Measurements from ENCODE around the gene NINJ1. TPM values are rescaled to one million over a fixed set of nuclear protein-coding genes. Genes with fewer than 3 reads are reported as not detected.

Gene NINJ1
- total RNA-seq, 1 donor from 2014 or later, result 103 TPM

- Mint-ChIP-seq H3K36me3 (ENCODE audit: low read depth) (peaks cover 16% of the 10 kb centered on the region), H3K27me3 (no peaks in the 10 kb centered on the region), H3K9me3 (no peaks in the 10 kb centered on the region), H3K4me1 (peaks cover 24% of the 10 kb centered on the region), H3K27ac (no peak overlapping the region), H3K4me3 (no peak overlapping the region)
- intact Hi-C loops (cut with micrococcal nuclease), result no loop called here
- no peak for DNase-seq
These were observed 17.7 kb downstream of the NINJ1 start for GRCh38 chr9:93116072-93116961.

- H3K36me3 Mint-ChIP-seq (ENCODE audit: low read depth), result peaks cover 21% of the 10 kb centered on the region
- DNase-seq, result no peak
- H3K27me3 Mint-ChIP-seq, result no peaks in the 10 kb centered on the region
- intact Hi-C loops (cut with micrococcal nuclease), result no loop called here
- no peak overlapping the region for H3K27ac Mint-ChIP-seq
- no peaks in the 10 kb centered on the region for H3K9me3 Mint-ChIP-seq
- no peak overlapping the region for H3K4me3 Mint-ChIP-seq
- peaks cover 24% of the 10 kb centered on the region for H3K4me1 Mint-ChIP-seq
These were observed 18.5 kb downstream of the NINJ1 start for GRCh38 chr9:93115486-93116071.

GRCh38 chr9:93114984-93115335, 19.1 kb downstream of the NINJ1 start:
- Mint-ChIP-seq H3K27ac (peak overlapping the region; percentile 80), H3K36me3 (ENCODE audit: low read depth) (peaks cover 15% of the 10 kb centered on the region)

GRCh38 chr9:93114169-93114983, 19.7 kb downstream of the NINJ1 start:
- H3K9me3 Mint-ChIP-seq, result no peaks in the 10 kb centered on the region
- H3K4me1 Mint-ChIP-seq, result peaks cover 12% of the 10 kb centered on the region
- DNase-seq, result no peak
- no peaks in the 10 kb centered on the region for H3K27me3 Mint-ChIP-seq
- intact Hi-C loops (cut with micrococcal nuclease), result no loop called here
- H3K36me3 Mint-ChIP-seq (ENCODE audit: low read depth), result peaks cover 12% of the 10 kb centered on the region
- no peak overlapping the region for H3K27ac Mint-ChIP-seq
- H3K4me3 Mint-ChIP-seq, result no peak overlapping the region

More at GRCh38 chr9:93114984-93115335, 19.1 kb downstream of the NINJ1 start:
- Mint-ChIP-seq H3K9me3 (no peaks in the 10 kb centered on the region), H3K4me1 (peaks cover 18% of the 10 kb centered on the region), H3K27me3 (no peaks in the 10 kb centered on the region), H3K4me3 (no peak overlapping the region)
- DNase-seq, result no peak
- intact Hi-C loops (cut with micrococcal nuclease), result no loop called here

GRCh38 chr9:93112864-93113389, 21.1 kb downstream of the NINJ1 start:
- Mint-ChIP-seq H3K36me3 (ENCODE audit: low read depth) (peaks cover 10% of the 10 kb centered on the region), H3K9me3 (no peaks in the 10 kb centered on the region), H3K27ac (no peak overlapping the region), H3K4me1 (peaks cover 22% of the 10 kb centered on the region), H3K27me3 (no peaks in the 10 kb centered on the region), H3K4me3 (no peak overlapping the region)
- no peak for DNase-seq
- intact Hi-C loops (cut with micrococcal nuclease), result no loop called here

GRCh38 chr9:93112116-93112863, 21.8 kb downstream of the NINJ1 start:
- Mint-ChIP-seq H3K4me3 (no peak overlapping the region), H3K27me3 (no peaks in the 10 kb centered on the region), H3K36me3 (ENCODE audit: low read depth) (peaks cover 10% of the 10 kb centered on the region), H3K4me1 (peaks cover 28% of the 10 kb centered on the region), H3K27ac (no peak overlapping the region), H3K9me3 (no peaks in the 10 kb centered on the region)
- DNase-seq, result no peak
- intact Hi-C loops (cut with micrococcal nuclease), result no loop called here

GRCh38 chr9:93111371-93112115, 22.5 kb downstream of the NINJ1 start:
- Mint-ChIP-seq H3K27me3 (no peaks in the 10 kb centered on the region), H3K36me3 (ENCODE audit: low read depth) (peaks cover 10% of the 10 kb centered on the region), H3K4me3 (no peak overlapping the region), H3K4me1 (peaks cover 34% of the 10 kb centered on the region), H3K27ac (no peak overlapping the region), H3K9me3 (no peaks in the 10 kb centered on the region)
- DNase-seq, result no peak
- intact Hi-C loops (cut with micrococcal nuclease), result no loop called here

- Mint-ChIP-seq H3K4me3 (no peak overlapping the region), H3K9me3 (no peaks in the 10 kb centered on the region), H3K27ac (no peak overlapping the region), H3K27me3 (no peaks in the 10 kb centered on the region), H3K36me3 (ENCODE audit: low read depth) (peaks cover 11% of the 10 kb centered on the region), H3K4me1 (peaks cover 36% of the 10 kb centered on the region)
- no peak for DNase-seq
- intact Hi-C loops (cut with micrococcal nuclease), result no loop called here
These were observed 23.1 kb downstream of the NINJ1 start for GRCh38 chr9:93111001-93111370.

- Mint-ChIP-seq H3K36me3 (ENCODE audit: low read depth) (peaks cover 14% of the 10 kb centered on the region), H3K9me3 (no peaks in the 10 kb centered on the region), H3K4me3 (no peak overlapping the region), H3K27ac (no peak overlapping the region), H3K27me3 (no peaks in the 10 kb centered on the region), H3K4me1 (peaks cover 39% of the 10 kb centered on the region)
- no peak for DNase-seq
- intact Hi-C loops (cut with micrococcal nuclease), result no loop called here
These were observed 23.7 kb downstream of the NINJ1 start for GRCh38 chr9:93110311-93110855.

- peaks cover 41% of the 10 kb centered on the region for H3K4me1 Mint-ChIP-seq
- peaks cover 11% of the 10 kb centered on the region for H3K9me3 Mint-ChIP-seq
- H3K27me3 Mint-ChIP-seq, result no peaks in the 10 kb centered on the region
- H3K36me3 Mint-ChIP-seq (ENCODE audit: low read depth), result peaks cover 28% of the 10 kb centered on the region
- H3K4me3 Mint-ChIP-seq, result peak overlapping the region; percentile 55
- H3K27ac Mint-ChIP-seq, result peak overlapping the region; percentile 81
- intact Hi-C loops (cut with micrococcal nuclease), result loop anchor here (1.0 to 2.0 kb wide), 3 partner anchors 10 to 194 kb away; no protein-coding TSS in a partner anchor
- DNase-seq, result peak; percentile 81
These were observed 25.6 kb downstream of the NINJ1 start for GRCh38 chr9:93108291-93109041.

GRCh38 chr9:93107825-93108161, 26.3 kb downstream of the NINJ1 start:
- Mint-ChIP-seq H3K27me3 (no peaks in the 10 kb centered on the region), H3K4me3 (peak overlapping the region; percentile 55), H3K9me3 (peaks cover 13% of the 10 kb centered on the region), H3K36me3 (ENCODE audit: low read depth) (peaks cover 31% of the 10 kb centered on the region), H3K4me1 (peaks cover 44% of the 10 kb centered on the region), H3K27ac (peak overlapping the region; percentile 81)
- intact Hi-C loops (cut with micrococcal nuclease), result loop anchor here (1.0 to 2.0 kb wide), 2 partner anchors 9 to 195 kb away; no protein-coding TSS in a partner anchor
- DNase-seq, result no peak

Data from activated CD4-positive, alpha-beta T cell treated with anti-CD3 and anti-CD28 coated beads, Interleukin-2, amount 10 ng/mL, durations not matched to agents 24 days and 14 days (primary cell).